Memory B cell (primary cell): Measurements from ENCODE around the gene C16orf86.

Experiments used
- ATAC-seq: fragments of 150-1000 bp; cut with Tn5 transposase; 2 replicates; pipeline ENCODE4 v1.10.0; 2021; ENCODE audit warnings: low read depth, mild to moderate bottlenecking, moderate library complexity
- DNase-seq, 2 donors: peaks; one replicate each; pipeline ENCODE4 v3.0.0; 2022; ENCODE audit warnings: low spot score in 2 of 2
- H3K27ac Mint-ChIP-seq: one replicate; pipeline ENCODE4 v1.8.0; 2022; ENCODE audit warnings: mild to moderate bottlenecking, moderate library complexity, mixed read lengths
- H3K27me3 Mint-ChIP-seq: one replicate; pipeline ENCODE4 v1.8.0; 2022; ENCODE audit warnings: mixed read lengths
- H3K36me3 Mint-ChIP-seq: one replicate; pipeline ENCODE4 v1.8.0; 2022; ENCODE audit warnings: mild to moderate bottlenecking, mixed read lengths
- H3K4me1 Mint-ChIP-seq: one replicate; pipeline ENCODE4 v1.8.0; 2022; ENCODE audit warnings: mixed read lengths
- H3K4me3 Mint-ChIP-seq: one replicate; pipeline ENCODE4 v1.8.0; 2022; ENCODE audit warnings: mild to moderate bottlenecking, moderate library complexity, mixed read lengths
- H3K9me3 Mint-ChIP-seq: one replicate; pipeline ENCODE4 v1.8.0; 2022; ENCODE audit warnings: mixed read lengths

The C16orf86 gene, protein sequence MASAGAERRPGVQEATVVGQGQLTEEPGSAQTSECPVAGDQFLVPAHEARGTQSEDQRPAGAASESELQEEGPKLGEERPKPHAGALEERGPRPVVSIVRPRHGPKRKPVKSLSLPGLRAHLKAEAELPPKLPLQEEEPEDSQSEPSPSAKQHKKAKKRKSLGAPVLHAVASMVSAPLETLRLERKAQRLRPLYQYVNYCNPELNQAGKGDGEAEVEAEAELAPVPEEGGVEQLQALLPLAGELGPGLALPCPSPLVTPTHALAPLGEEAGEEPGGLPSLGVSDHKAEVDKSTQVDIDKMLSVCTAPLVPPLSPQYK

GRCh38 chr16:67666559-67667452, at the start of gene C16orf86, which contains the start of gene ENKD1:
Gene C16orf86, plus strand, starts transcription at chr16:67666814. Its CDS starts 157 bp downstream, at chr16:67666971.
Gene ENKD1, minus strand, starts transcription at chr16:67666750. Its CDS starts 308 bp downstream, at chr16:67666442.
- Mint-ChIP-seq H3K36me3 (no peaks in the 10 kb centered on the region), H3K9me3 (no peaks in the 10 kb centered on the region), H3K27me3 (no peaks in the 10 kb centered on the region), H3K27ac (peak within 1 kb of the TSS; percentile 95), H3K4me1 (peaks cover 29% of the 10 kb centered on the region), H3K4me3 (peak within 1 kb of the TSS; percentile 91)
- ATAC-seq (peak; percentile 72), DNase-seq (peak; percentile 76 to 78)

DNA sequence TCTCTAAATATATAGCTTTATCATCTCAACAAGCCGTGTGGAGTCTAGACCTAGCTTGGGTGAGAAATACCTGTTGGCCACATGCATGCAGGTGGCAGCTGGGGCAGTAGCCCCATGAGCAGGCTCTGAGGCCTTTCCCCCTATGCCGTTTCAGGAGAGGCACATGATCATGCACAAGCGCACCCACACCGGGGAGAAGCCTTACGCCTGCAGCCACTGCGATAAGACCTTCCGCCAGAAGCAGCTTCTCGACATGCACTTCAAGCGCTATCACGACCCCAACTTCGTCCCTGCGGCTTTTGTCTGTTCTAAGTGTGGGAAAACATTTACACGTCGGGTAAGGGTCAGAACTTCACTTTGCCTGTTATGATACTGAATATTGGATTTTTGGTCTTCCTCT, 38.4 kb upstream of the C16orf86 start:
- no peak overlapping the region for H3K4me3 Mint-ChIP-seq
- no peaks in the 10 kb centered on the region for H3K27me3 Mint-ChIP-seq
- no peaks in the 10 kb centered on the region for H3K9me3 Mint-ChIP-seq
- no peak for ATAC-seq
- peaks cover 2% of the 10 kb centered on the region for H3K4me1 Mint-ChIP-seq
- H3K36me3 Mint-ChIP-seq, result peaks cover 24% of the 10 kb centered on the region
- H3K27ac Mint-ChIP-seq, result no peak overlapping the region
- DNase-seq, result no peak

- peak overlapping the region; percentile 30 for H3K27ac Mint-ChIP-seq
- peaks cover 21% of the 10 kb centered on the region for H3K36me3 Mint-ChIP-seq
- H3K27me3 Mint-ChIP-seq, result no peaks in the 10 kb centered on the region
- no peak overlapping the region for H3K4me3 Mint-ChIP-seq
- no peak for DNase-seq
- H3K4me1 Mint-ChIP-seq, result no peaks in the 10 kb centered on the region
- H3K9me3 Mint-ChIP-seq, result no peaks in the 10 kb centered on the region
- no peak for ATAC-seq
These were observed 34.0 kb upstream of the C16orf86 start for GRCh38 chr16:67632415-67633172.

DNA sequence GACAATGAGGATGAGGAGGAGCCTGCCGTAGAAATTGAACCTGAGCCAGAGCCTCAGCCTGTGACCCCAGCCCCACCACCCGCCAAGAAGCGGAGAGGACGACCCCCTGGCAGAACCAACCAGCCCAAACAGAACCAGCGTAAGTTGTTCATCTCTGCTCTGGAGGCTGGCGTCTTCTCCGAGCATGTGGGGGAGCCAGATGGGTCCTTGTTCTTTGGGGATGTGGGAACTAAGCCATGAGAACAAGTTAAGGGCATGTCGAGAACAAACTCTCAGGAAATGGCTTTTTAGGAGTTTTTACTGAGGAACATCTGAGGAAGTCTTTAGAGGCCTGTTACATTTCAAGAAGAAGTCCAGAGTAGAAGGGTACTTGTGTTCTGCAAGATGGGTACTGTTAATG, 29.9 kb upstream of the C16orf86 start:
- H3K4me1 Mint-ChIP-seq, result no peaks in the 10 kb centered on the region
- H3K4me3 Mint-ChIP-seq, result no peak overlapping the region
- DNase-seq, result no peak
- H3K36me3 Mint-ChIP-seq, result peaks cover 14% of the 10 kb centered on the region
- H3K9me3 Mint-ChIP-seq, result no peaks in the 10 kb centered on the region
- H3K27me3 Mint-ChIP-seq, result no peaks in the 10 kb centered on the region
- no peak for ATAC-seq
- H3K27ac Mint-ChIP-seq, result no peak overlapping the region

GRCh38 chr16:67637625-67638024, 29.0 kb upstream of the C16orf86 start:
- DNase-seq (no peak), ATAC-seq (no peak)
- Mint-ChIP-seq H3K4me1 (no peaks in the 10 kb centered on the region), H3K9me3 (no peaks in the 10 kb centered on the region), H3K27me3 (no peaks in the 10 kb centered on the region), H3K27ac (no peak overlapping the region), H3K36me3 (peaks cover 14% of the 10 kb centered on the region), H3K4me3 (no peak overlapping the region)

- H3K27me3 Mint-ChIP-seq, result no peaks in the 10 kb centered on the region
- no peak overlapping the region for H3K27ac Mint-ChIP-seq
- no peak overlapping the region for H3K4me3 Mint-ChIP-seq
- H3K36me3 Mint-ChIP-seq, result peaks cover 9% of the 10 kb centered on the region
- H3K9me3 Mint-ChIP-seq, result no peaks in the 10 kb centered on the region
- no peak for ATAC-seq
- peaks cover 2% of the 10 kb centered on the region for H3K4me1 Mint-ChIP-seq
- no peak for DNase-seq
These were observed 24.6 kb upstream of the C16orf86 start for GRCh38 chr16:67641779-67642708.

GRCh38 chr16:67644038-67644437, 22.6 kb upstream of the C16orf86 start:
- DNase-seq (no peak), ATAC-seq (no peak)
- Mint-ChIP-seq H3K4me1 (peaks cover 2% of the 10 kb centered on the region), H3K27me3 (no peaks in the 10 kb centered on the region), H3K36me3 (peaks cover 10% of the 10 kb centered on the region), H3K4me3 (peak overlapping the region; percentile 70), H3K27ac (peak overlapping the region; percentile 89), H3K9me3 (no peaks in the 10 kb centered on the region)

DNA sequence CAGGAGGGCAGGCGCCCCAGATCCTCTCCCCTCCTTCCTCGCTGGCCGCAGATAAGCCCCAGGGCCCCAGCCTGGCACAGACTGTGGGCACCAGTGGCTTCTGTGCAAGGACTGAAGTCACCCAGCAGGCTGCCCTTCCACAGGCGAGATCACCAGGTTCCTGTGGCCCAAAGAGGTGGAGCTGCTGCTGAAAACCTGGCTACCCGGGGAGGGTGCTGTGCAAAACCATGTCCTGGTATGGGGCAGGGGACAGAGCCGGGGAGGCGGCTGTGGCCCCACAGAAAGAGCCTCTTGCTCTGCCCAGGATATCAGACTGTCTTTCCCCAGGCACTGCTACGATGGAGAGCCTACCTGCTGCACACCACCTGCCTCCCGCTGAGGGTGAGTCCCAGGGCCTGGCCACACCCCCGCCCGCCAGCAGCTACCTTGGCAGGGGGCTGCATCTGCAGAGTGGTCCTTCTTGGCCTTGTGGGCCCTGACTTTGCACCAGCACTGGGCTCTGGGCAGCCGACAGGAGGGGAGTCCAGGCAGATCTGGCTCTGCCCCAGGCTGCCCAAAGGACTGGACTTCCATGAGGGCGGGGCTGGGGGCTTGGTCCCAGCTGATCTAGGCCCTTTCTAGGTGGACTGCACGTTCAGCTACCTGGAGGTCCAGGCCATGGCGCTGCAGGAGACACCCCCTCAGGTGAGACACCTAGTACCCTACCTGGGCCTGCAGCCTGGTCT, 21.1 kb upstream of the C16orf86 start:
- H3K27ac Mint-ChIP-seq, result peak overlapping the region; percentile 41
- DNase-seq (no peak), ATAC-seq (peak; percentile 9)
- H3K4me1 Mint-ChIP-seq, result peaks cover 7% of the 10 kb centered on the region
- no peaks in the 10 kb centered on the region for H3K9me3 Mint-ChIP-seq
- H3K4me3 Mint-ChIP-seq, result peak overlapping the region; percentile 85
- H3K36me3 Mint-ChIP-seq, result peaks cover 9% of the 10 kb centered on the region
- H3K27me3 Mint-ChIP-seq, result no peaks in the 10 kb centered on the region

GRCh38 chr16:67647111-67647651, 19.4 kb upstream of the C16orf86 start:
- Mint-ChIP-seq H3K9me3 (no peaks in the 10 kb centered on the region), H3K27ac (no peak overlapping the region), H3K27me3 (no peaks in the 10 kb centered on the region), H3K4me3 (no peak overlapping the region), H3K36me3 (peaks cover 14% of the 10 kb centered on the region), H3K4me1 (peaks cover 10% of the 10 kb centered on the region)
- no peak for ATAC-seq
- no peak for DNase-seq

GRCh38 chr16:67647681-67648080, 18.9 kb upstream of the C16orf86 start:
- no peaks in the 10 kb centered on the region for H3K9me3 Mint-ChIP-seq
- ATAC-seq, result no peak
- H3K27ac Mint-ChIP-seq, result no peak overlapping the region
- DNase-seq, result no peak
- H3K4me1 Mint-ChIP-seq, result peaks cover 10% of the 10 kb centered on the region
- peaks cover 14% of the 10 kb centered on the region for H3K36me3 Mint-ChIP-seq
- no peaks in the 10 kb centered on the region for H3K27me3 Mint-ChIP-seq
- no peak overlapping the region for H3K4me3 Mint-ChIP-seq

- Mint-ChIP-seq H3K27ac (no peak overlapping the region), H3K4me3 (no peak overlapping the region), H3K27me3 (no peaks in the 10 kb centered on the region), H3K36me3 (peaks cover 14% of the 10 kb centered on the region), H3K4me1 (peaks cover 10% of the 10 kb centered on the region), H3K9me3 (no peaks in the 10 kb centered on the region)
- ATAC-seq (no peak), DNase-seq (no peak)
These were observed 18.4 kb upstream of the C16orf86 start for GRCh38 chr16:67648088-67648763.
